Posterior vena cava (tissue), 2 donors: ENCODE results near the gene SLC38A8. TPM values are rescaled to one million over a fixed set of nuclear protein-coding genes. Genes with fewer than 3 reads are reported as not detected.

Source experiments
- DNase-seq: peaks from one replicate; pipeline ENCODE4 v3.0.0-alpha.2; 2020; ENCODE audit warnings: low spot score
- intact Hi-C, 2 donors: fragments of 100-400 bp; cut with DNase I; formaldehyde crosslinking; loops; one replicate each; pipeline versions ENCODE4 v1.14.1 to v1.14.2; 2022 to 2023
- total RNA-seq, 2 donors: library from RNA; stranded (reverse); fragmentation: NEBNext Ultra II Directional; extraction: Animal tissue kit (Norgen Biotek cat#: 25700); gene quantifications; one replicate each; pipeline ENCODE4 v1.2.1, GENCODE V29; 2021
- donor health status: DM: yes; HTN: yes; CAD: no.
- donor health status: DM: yes; HTN: yes; CAD: no.

Gene SLC38A8
- total RNA-seq, 2 donors from 2014 or later = not detected

DNA sequence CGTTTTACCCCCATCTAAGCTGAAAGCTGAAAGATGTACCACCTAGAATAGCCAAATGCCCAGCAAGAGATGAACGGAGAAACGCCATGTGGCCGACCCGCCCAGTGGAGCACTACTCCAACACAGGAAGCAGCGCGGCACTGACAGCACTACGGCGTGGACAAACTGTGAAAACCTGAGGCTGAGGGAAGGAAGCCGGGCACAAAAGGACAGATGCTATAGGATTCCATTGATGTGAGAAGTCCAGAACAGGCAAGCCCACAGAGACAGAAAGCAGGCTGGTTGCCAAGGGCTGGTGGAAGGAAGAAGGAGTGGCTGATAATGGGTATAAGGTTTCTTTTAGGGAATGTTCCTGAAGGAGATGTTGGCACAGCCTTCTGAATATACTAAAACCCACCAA lies 29.4 kb upstream of the SLC38A8 start:
- intact Hi-C loops = no loop called here
- no peak for DNase-seq

DNA sequence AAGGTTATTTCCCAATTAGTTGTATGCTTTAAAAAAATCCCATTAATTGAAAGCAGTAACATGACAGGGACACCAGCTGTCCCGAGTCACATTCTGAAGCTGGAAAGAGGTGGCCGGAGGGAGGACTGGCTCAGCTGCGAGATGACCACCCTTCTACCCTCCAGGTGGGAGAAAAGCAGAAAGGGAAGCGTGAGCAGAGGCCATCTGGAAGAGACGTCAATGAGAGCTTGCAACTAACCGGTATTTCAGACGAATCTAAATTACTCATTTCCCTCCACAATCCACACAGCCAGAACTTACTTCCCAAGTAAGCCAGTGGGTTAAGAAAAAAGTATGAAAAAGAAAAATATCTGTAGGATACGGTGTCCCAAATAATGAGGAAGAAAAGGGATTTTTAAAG lies 28.5 kb upstream of the SLC38A8 start:
- no peak for DNase-seq
- intact Hi-C loops = loop anchor here in 1 of 2 donors (1.0 kb wide), 1 partner anchor 18 kb away; no protein-coding TSS in a partner anchor

DNA sequence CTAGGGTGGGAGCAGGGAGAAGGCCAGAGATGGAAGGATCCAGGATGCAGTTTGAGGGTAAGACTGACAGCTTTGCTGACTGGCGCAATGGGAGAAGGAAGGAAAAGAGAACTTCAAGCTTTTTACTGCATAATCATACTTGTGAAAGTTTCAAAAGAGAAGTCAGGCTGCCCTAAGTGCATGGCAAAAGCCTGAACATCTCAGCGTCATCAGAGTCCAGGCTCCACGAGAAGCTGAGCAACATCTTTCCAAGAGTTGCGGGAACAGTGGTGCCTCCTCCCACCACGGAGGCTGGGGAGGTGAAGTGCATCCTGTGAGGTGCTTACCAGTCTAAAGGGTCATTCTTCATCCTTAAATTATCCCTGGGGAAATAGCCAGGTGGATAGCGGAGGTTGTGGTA lies 26.9 kb upstream of the SLC38A8 start:
- intact Hi-C loops = no loop called here
- no peak for DNase-seq

DNA sequence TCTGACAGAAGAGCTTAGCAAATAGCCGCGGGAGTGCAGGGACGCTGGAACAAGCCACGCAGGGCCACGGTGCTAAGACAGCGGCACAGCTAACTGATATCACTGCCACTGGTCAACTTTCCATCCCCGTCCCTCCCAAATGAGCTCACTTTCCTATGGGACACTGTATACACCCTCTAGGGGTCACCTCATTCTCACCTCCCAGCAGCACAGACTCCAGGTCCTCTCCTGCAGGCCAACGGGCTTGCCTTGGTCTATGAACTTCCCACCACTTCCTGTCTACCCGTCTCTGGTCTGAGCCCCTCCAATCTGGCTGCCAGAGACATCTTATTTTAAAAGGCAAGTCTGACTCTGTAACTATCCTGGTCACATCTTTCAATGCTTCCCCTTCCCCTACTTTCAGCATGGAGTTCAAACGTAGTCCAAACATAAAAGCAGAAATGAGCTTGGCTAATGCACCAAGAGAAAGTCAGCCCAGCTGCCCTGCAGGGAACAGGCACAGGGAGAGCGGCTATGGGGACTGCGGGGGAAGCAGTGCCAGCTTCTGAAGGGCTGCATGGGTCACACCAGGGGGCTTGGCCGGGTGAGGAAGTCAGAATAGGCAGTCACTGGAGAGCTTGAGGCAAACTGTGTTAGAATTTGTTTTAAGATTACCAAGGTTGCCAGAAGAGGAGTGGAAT lies 26.3 kb upstream of the SLC38A8 start:
- intact Hi-C loops = no loop called here

DNA sequence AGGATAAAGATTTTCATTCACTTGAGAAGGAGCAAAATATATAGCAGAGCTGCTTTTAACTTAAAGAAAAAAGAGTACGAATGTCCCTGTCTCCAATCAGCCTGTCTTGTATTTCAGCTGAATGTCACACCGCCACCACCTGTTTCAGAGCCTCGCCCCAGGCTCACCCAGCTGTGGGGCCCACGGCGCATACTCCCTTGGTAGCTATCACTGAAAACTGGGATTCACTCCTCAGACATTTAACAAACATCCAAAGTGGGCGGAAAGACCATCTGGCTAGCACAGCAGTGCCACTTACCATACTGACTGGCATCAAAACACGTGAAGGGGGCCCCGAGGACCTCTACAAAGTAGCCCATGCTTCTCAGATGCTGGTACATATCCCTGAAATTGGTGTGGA lies 25.4 kb upstream of the SLC38A8 start:
- DNase-seq = no peak
- intact Hi-C loops = no loop called here

More for the DNA sequence above, 26.3 kb upstream of the SLC38A8 start:
- no peak for DNase-seq

DNA sequence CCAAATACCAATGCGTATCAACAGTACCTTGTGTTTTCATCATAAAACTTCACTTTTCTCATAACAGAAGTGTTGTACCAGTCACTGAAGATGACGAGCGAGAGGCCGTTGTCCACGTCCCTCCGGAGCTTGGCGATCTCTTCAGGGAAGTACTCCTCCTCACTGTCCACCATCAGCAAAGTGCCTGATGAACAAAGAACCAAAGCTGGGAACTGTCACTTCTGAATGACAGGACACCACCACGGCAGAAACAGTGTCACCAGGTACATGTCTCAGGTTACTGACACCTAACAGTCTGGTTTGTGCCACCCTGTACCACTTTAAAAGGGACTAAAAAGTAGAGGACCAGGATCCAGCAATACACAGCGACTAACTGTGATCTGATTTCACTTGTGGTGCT lies 25.0 kb upstream of the SLC38A8 start:
- intact Hi-C loops = no loop called here
- no peak for DNase-seq

DNA sequence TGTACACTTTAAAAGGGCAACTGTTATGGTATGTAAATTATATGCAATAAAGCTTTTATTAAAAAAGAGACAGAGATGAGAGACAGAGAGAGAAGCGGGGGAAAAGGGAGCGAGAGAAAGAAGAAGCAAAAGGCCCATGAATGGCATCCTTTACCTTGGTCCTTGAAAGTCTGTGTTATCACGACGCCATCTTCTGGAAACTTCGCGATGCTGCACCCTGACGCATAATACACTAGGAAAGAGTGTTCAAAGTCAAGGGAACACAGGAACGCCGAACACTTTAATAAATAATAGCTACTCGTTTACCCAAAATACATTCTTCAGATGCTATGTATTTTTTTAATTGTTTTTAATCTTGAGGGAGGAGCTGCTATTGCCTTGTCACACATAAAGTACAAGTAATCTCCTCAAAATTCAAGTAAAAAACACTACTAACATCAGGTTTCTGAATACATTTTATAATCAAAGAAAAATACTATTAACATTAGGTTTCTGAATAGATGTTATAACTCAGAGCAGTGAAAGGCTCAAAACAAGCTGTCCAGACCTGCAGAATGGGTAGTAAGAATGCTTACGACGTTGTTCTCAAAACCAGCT lies 23.0 kb upstream of the SLC38A8 start:
- intact Hi-C loops = loop anchor here in 1 of 2 donors (2.0 kb wide), 1 partner anchor 97 kb away; the partner anchor contains the start of gene NECAB2
- no peak for DNase-seq

DNA sequence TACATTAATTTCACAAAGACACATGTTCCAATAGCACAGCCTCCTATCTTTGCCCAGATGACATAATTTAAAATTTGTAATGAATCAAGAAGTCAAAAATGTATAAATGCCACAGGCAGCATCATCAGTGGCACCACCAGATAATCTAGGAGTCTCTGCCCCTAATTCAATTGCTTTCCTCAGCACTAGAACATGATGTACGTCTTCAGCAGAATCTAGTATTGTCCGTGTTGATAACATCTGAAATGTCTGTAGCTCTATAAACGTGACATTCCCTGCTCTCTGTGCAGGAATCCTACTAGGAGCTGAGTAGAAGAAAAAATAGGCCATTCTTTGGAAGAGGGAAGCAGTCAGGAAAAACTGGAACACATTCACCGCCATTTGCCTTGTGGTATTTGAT lies 21.4 kb upstream of the SLC38A8 start:
- no peak for DNase-seq
- intact Hi-C loops = loop anchor here (2.0 to 5.0 kb wide), 3 partner anchors 95 to 237 kb away; partner anchors contain the start of gene NECAB2 (in 2 of the 2)

DNA sequence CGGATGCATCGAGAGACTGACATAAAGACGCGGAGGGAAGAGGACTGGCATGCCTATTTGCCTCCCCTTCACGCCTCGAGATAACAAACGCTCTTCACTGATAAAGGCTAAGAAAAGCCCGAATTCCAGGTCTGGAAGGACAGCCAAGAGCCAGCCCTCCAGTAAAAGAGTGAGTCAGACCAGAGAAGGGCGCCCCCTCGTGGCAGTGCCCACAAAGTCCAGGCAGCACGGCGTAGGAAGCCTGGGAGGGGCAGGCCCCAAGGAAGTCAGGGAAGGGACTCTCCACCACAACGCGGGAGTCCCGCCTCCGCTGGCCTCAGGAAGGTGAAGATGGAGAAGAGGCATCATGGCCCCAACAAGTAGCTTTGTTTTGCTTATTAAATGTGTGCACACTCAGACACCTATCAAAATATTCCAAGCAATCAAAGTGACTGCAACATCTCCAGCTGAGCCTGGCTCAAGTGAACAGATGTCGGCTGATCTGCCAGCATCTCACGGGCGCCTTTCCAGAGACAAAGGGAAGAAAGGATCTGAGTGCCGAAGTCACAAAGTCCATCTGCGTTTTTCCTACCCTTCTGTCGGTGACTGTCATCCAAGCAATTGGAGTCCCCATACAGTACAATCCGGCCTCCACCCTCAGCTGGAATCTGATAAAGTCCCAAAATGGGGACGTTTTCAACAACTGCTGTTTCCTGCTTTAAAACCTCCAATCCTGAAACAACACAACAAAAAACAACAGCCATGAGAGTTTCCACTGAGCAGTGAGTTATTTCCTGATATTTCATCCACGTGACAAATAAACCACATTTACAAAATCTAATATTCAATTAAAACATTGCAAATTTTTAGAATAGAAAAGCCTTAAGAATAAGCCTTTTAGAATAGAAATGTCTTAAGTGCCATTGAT lies 20.4 kb upstream of the SLC38A8 start:
- peak; percentile 95 for DNase-seq
- intact Hi-C loops = loop anchor here (5.0 kb wide), 2 partner anchors 96 to 236 kb away; partner anchors contain the start of gene NECAB2 (in 1 of the 2)

DNA sequence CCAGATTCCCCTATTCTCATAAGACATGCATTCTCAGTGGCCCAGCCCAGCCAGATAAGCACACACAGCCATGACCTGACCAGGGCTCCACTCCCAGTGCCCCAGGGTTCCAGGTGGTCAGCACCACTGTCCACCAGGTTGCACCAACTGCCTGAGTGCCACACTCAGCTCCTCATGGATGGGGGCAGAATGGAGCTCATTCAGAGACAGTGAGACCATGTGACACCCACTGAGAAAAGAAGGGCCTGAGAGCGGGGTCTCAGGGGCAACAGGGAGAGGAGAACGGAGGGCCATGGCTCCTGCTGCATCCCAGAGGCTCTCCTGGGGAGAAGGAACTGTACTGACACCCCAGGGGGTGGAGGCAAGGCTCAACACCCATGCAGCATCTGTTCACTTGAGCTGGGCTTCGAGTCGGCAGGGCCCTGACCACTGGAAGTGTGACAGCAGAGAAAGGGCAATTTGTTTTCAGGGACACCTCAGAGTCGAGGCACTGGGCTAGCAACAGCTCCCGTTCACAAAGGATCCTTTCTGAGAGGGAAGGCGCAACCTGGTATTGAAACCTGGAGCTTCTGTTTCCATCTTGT lies 18.7 kb upstream of the SLC38A8 start:
- intact Hi-C loops = loop anchor here (5.0 kb wide), 2 partner anchors 94 to 234 kb away; partner anchors contain the start of gene NECAB2 (in 1 of the 2)
- peak; percentile 54 for DNase-seq

DNA sequence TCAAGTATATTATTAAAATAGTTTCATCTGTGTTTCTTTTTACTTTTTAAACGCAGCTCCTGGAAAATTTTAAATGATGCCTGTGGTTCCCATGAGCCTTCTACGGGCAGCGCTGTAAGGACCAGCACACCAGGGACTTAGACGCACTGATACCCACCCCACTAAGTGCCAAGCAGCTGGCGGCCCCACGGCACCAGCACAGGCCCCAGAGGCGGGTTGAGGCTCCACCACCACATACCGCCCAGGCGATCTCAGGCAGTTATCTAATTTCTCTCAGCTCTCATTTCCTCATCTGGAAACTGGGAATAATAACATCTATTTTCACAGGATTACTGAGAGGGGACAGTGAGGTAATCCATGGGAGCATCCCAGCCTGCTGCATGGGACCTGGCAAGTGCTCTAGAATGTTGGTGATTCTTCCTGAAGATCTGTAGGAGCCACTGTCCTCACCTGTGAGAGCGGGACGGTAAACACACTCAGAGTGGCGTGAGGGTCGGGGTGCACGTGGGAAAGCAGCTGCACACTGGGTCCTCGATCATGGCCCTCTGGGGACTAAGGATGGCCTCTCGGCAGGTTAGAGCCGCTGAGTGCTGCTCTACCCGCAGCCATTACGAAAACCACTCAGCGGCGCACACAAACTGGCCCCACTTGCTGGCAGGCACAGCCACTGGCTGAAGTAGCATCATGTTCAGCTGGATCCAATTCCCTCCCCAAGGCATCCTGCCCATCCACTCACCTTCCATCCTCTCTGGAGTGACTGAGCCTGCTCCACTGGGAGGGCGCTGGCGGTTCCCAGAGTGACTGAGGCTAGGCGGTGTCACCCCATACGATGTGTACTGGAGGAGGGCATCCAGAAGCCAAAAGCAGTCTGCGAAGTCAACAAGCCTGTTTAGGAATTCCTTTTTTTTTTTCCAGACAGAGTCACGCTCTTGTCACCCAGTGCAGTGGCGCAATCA lies 17.6 kb upstream of the SLC38A8 start:
- intact Hi-C loops = loop anchor here (2.0 to 5.0 kb wide), 3 partner anchors 59 to 233 kb away; partner anchors contain the start of gene NECAB2 (in 1 of the 2)
- DNase-seq = peak; percentile 63

DNA sequence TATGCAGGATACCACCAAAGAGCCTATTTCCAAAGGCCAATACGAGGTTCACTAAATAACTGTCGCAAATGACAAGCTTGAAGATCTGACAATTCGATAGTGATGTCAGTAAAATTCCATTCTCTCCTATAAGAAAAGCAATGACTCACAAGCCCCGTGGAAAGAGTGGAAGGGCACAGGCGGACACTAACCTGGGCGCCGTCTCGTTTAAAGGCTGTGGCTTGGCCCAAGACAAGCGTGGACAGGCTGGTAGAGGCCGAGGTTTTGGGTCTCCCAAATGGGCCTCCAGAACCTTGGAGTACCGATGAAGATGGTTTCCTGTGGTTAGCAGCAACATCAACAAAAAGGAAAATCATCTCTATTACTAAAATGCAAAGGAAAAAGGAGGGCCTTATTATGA lies 16.5 kb upstream of the SLC38A8 start:
- intact Hi-C loops = loop anchor here in 1 of 2 donors (2.0 kb wide), 1 partner anchor 58 kb away; no protein-coding TSS in a partner anchor
- DNase-seq = peak; percentile 73

DNA sequence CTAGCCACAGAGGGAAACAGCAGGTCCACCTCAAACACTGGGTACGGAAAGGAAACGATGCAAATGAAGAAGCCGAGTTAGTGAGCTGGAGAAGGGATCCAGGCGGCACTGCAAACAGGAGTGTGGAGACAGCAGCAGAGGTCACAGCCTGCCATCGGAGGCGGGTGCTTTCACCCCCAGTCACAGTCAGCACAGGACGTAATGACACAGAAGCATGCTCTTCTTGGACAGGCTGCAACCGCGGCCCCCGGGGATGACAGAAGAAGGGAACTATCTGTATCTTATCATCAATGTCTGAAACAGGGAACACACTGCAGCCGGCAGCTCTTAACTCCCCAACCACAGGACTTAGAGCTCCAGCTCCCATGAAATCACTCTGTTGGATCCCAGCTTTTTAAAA lies 16.1 kb upstream of the SLC38A8 start:
- peak; percentile 80 for DNase-seq
- intact Hi-C loops = loop anchor here in 1 of 2 donors (2.0 kb wide), 1 partner anchor 58 kb away; no protein-coding TSS in a partner anchor

DNA sequence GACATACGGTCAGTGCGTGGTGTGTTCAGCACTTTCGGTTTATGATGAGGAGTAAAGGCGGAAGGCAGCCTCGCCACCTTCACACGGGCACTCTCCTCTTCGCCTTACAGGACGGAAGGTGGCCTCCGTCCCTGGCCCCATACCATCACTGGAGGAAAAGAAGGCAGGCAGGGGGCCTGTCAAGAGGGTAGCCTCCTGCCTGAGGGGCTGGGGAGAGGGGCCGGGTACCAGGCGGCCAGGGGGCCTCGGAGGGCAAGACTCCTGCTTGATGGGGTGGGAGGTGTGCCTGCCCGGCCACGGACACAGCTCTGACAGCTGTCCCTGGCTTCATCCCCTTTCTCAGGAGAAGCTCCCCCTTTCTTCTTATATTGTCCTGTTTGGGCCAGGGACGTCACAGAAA lies 15.6 kb upstream of the SLC38A8 start:
- DNase-seq = peak; percentile 61
- intact Hi-C loops = loop anchor here in 1 of 2 donors (2.0 kb wide), 1 partner anchor 57 kb away; no protein-coding TSS in a partner anchor

DNA sequence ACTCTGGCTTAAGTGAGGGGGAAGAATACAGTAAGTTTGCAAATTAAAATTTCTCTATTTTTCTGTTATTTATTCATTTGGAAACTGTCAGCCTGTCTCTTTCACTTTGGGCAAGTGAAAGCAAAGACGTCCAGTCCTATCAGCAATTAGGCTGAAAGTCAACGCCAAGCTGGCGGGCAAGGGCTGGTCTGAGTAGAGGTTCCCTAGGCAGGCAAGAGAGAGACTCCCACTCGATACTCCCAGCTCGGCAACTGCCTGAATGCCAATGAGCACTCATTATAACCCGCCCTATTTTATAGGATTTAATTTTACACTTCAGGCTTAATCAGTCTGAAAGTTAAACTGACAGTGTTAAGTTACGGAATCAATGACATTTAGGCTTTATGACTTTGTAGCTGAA lies 14.3 kb upstream of the SLC38A8 start:
- DNase-seq = peak; percentile 63
- intact Hi-C loops = no loop called here

DNA sequence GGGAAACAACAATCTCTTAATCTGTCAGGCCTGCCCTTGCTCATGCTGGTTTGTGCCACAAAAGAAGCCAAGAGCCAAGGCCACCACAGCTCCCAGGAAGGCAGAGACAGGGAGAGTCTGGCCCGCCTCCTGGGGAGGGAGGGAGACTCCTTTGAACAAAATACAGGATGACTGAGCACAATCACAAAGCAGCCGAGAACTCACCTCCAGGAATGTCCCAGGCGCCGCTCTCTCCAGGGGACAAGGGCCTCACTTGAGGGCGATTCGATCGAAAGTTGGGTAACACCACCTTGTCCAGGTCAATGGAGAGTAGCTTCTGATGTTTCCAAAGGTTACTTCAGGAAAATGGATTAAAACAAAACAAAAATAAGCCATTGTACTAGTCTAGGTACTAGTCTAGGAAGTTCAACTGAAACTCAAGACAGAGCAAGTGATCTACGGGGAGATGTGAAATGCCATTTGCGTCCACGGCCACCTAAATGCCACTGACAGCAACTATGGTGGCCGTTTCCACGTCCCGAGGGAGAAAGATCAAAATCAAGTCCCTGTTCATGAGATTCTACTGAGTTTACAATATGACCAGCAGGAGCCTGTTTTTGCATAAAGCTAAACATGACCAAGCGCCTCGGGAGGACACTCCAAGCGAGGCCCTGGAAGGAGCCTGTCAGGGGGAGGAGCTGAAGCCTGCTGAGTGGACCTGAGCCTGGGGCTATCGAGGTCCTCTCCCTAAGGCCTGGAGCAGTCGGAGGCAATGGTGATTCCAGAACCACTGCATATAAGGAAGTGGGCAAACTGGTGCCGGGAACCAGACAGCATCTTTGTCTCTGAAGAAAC lies 13.4 kb upstream of the SLC38A8 start:
- DNase-seq = peak; percentile 62
- intact Hi-C loops = no loop called here

DNA sequence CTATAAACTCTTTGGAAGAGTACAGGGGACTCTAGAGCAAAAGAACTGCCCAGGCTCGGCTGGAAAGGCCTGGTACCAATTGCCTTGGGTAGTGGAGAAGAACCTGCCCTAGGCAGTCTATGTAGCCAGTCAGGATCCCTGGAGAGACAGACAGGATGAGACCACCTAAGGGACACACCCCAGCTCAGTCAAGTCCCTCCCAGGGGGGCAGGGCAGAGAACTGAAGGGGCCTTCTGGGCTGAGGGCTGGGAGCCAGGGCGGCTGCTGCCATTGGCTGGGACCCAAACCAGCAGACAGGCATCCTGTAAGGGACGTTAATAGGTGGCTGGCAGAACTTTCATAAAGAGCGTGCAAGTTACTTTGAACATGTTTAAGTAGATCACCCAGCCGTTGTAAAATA lies 12.8 kb upstream of the SLC38A8 start:
- intact Hi-C loops = no loop called here
- DNase-seq = peak; percentile 58
